A673 (cell line): ENCODE measurements around the gene FSCN2.

Experiments
- CTCF ChIP-seq: fragments of 300-800, 200-600 bp; sonication (generic); conservative IDR thresholded peaks from 2 replicates; pipeline ENCODE4 v1.5.1; 2017; ENCODE audit warnings: low read depth, mild to moderate bottlenecking, antibody characterized with exemption, low read length, moderate library complexity, mixed read lengths
- EZH2 ChIP-seq: fragments of 200-600 bp; sonication (generic); IDR thresholded peaks from 2 replicates; pipeline ENCODE4 v1.6.1; 2017; ENCODE audit warnings: borderline replicate concordance, low read depth, mild to moderate bottlenecking, mixed read lengths, antibody characterized with exemption, low read length; ENCODE audit not compliant: poor library complexity, severe bottlenecking

- TF ChIP-seq CTCF (no peak), EZH2 (no peak)
These were observed 13.8 kb upstream of the FSCN2 start for GRCh38 chr17:81514489-81514738.
